Mammary epithelial cell (primary cell): ENCODE data around the gene TTC7B.

Source experiments
- CTCF ChIP-seq, 2 donors: IDR thresholded peaks in 1 of 2; conservative IDR thresholded peaks in 1 of 2; 2 replicates each; pipeline ENCODE4 v1.5.1; 2011 to 2012; ENCODE audit warnings: inconsistent platforms in 2 of 2, low read length in 2 of 2, mild to moderate bottlenecking in 2 of 2, control low read depth in 1 of 2, low read depth in 1 of 2; ENCODE audit not compliant: insufficient read depth in 1 of 2; ENCODE audit errors: extremely low read depth in 1 of 2
- EZH2 ChIP-seq: IDR thresholded peaks from 2 replicates; pipeline ENCODE4 v1.6.1; 2012; ENCODE audit warnings: low read length, inconsistent platforms, borderline replicate concordance

GRCh38 chr14:90732718-90733117 is 83.5 kb downstream of the TTC7B start:
- TF ChIP-seq CTCF (conservative IDR thresholded peaks at IDR 0.05 in 1 of 2, IDR thresholded peaks at IDR 0.05 in 1 of 2; ENCODE audit: extremely low read depth in 1 of 2, insufficient read depth in 1 of 2, low read depth in 1 of 2, low read length in 2 of 2), result no peak
- TF ChIP-seq EZH2, result no peak
